Spinal cord (tissue), 10 donors: ENCODE results near the gene SSR3. TPM values are rescaled to one million over a fixed set of nuclear protein-coding genes. Genes with fewer than 3 reads are reported as not detected.

ENCODE experiments used
- DNase-seq, 6 donors: peaks; one replicate each; pipeline versions ENCODE4 v3.0.0 to v3.0.0-alpha.2; 2013 to 2015; ENCODE audit warnings: low spot score in 6 of 6, low read depth in 4 of 6
- H3K27ac ChIP-seq: one replicate; pipeline ENCODE4 v1.5.1; 2013; ENCODE audit warnings: low read depth, low read length, control low read depth
- H3K27me3 ChIP-seq: one replicate; pipeline ENCODE4 v1.6.1; 2013; ENCODE audit warnings: low read length; ENCODE audit not compliant: control insufficient read depth, insufficient read depth
- H3K36me3 ChIP-seq: one replicate; pipeline ENCODE4 v1.6.1; 2013; ENCODE audit warnings: low read length; ENCODE audit not compliant: control insufficient read depth, insufficient read depth
- H3K4me1 ChIP-seq: one replicate; pipeline ENCODE4 v1.6.1; 2013; ENCODE audit warnings: low read length; ENCODE audit not compliant: control insufficient read depth, insufficient read depth
- H3K4me3 ChIP-seq: one replicate; pipeline ENCODE4 v1.5.1; 2013; ENCODE audit warnings: low read depth, low read length, control low read depth
- H3K9me3 ChIP-seq: one replicate; pipeline ENCODE4 v1.6.1; 2013; ENCODE audit warnings: low read length; ENCODE audit not compliant: control insufficient read depth, insufficient read depth
- WGBS: methylation state at CpG from one replicate; pipeline ENCODE4 v1.1.5; 2013; ENCODE audit warnings: missing lambda C conversion rate; ENCODE audit not compliant: insufficient coverage; 5-methylcytosine and 5-hydroxymethylcytosine counted together
- long read RNA-seq, 4 donors: transcript quantifications; one replicate each; lab custom pipeline, GENCODE V29; 2026
- polyA plus RNA-seq, 2 donors: library from polyadenylated mRNA; unstranded; fragments of 120-200 nt; gene quantifications; one replicate each; pipeline ENCODE4 v1.2.1, GENCODE V29; 2013; ENCODE audit not compliant: insufficient read length in 2 of 2
- total RNA-seq, 2 donors: library from RNA; depleted of rRNA in 1 of 2; stranded (reverse); fragments of 120-200 nt in 1 of 2; fragments of >200 nt in 1 of 2; gene quantifications; one replicate each; pipeline versions ENCODE4 v1.2.3 to v1.2.4, GENCODE V29; 2013 to 2014
- donor health status: healthy.

Gene SSR3
- total RNA-seq (100 to 1,000 TPM; 106 to 129 TPM), polyA plus RNA-seq (10 to 100 TPM; 77.8 to 88.1 TPM)
- long read RNA-seq, donor 1, transcript SSR3-201 (5 exons, 3,716 nt), result major isoform, 47 of 50 reads
- long read RNA-seq, donor 1, partial matches to known transcripts, result 0 of 50 reads
- long read RNA-seq, donor 1, other reads (novel, unspliced or antisense), result 0 of 50 reads
- long read RNA-seq, donor 2, transcript SSR3-201 (5 exons, 3,716 nt), result major isoform, 19 of 20 reads
- long read RNA-seq, donor 2, partial matches to known transcripts, result 0 of 20 reads
- long read RNA-seq, donor 2, other reads (novel, unspliced or antisense), result 0 of 20 reads
- long read RNA-seq, donor 3, transcript SSR3-201 (5 exons, 3,716 nt), result major isoform, 24 of 26 reads
- long read RNA-seq, donor 3, partial matches to known transcripts, result 0 of 26 reads
- long read RNA-seq, donor 3, other reads (novel, unspliced or antisense), result 0 of 26 reads
- long read RNA-seq, donor 4, transcript SSR3-201 (5 exons, 3,716 nt), result major isoform, 68 of 70 reads
- long read RNA-seq, donor 4, partial matches to known transcripts, result 0 of 70 reads
- long read RNA-seq, donor 4, other reads (novel, unspliced or antisense), result 0 of 70 reads

DNA sequence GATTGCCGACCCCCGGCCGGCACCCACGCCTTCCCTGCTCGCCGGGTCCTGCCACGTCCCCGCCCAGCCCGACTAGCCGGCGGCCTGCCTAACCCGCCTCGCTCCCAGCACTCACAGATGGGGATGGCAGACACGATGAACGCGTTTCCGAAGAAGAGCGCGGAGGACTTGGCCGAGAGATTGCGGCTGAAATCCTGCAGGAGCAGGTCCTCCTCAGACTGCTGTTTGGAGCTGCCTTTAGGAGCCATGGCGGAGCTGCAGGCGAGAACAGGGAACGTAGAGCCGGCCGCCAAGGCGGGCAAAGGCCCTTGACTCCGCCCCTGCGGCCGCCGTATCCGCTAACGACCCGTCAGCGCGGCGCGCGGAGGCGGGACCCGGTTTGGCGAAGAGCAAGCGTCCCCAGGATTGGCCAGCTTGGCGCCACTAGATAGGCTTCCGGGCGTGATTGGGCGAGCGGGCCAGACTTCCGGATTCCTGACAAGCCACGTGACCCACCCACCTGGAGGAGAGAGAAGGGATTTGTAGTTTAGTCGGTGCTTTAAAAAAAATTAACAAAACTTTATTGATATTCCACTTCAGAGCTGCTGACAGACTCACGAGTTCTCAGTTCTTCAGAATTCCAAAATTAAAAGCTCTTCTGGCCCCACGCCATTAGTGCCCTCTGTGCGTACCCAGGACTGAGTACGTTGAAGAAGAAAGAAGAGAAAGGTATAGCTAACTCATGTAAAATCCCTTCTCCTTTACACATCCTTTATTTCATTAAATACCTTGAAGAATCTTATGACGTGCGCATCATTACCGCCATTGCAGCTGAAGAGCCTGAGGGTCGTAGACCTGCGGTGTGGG is at the start of gene SSR3:
Gene SSR3, minus strand, starts transcription at position 276 of the 846 bp plus-strand sequence. Its CDS starts 28 bp downstream, at position 248.
- Histone ChIP-seq H3K27me3 (no peaks in the 10 kb centered on the region), H3K4me3 (peak within 1 kb of the TSS; percentile 95), H3K9me3 (no peaks in the 10 kb centered on the region), H3K36me3 (peaks cover 2% of the 10 kb centered on the region), H3K4me1 (peaks cover 5% of the 10 kb centered on the region), H3K27ac (peak within 1 kb of the TSS; percentile 93)
- WGBS, result under 1% methylated on average over 48 of the region's 60 CpGs
- peak; percentile 86 to 100 (median 98) for DNase-seq

DNA sequence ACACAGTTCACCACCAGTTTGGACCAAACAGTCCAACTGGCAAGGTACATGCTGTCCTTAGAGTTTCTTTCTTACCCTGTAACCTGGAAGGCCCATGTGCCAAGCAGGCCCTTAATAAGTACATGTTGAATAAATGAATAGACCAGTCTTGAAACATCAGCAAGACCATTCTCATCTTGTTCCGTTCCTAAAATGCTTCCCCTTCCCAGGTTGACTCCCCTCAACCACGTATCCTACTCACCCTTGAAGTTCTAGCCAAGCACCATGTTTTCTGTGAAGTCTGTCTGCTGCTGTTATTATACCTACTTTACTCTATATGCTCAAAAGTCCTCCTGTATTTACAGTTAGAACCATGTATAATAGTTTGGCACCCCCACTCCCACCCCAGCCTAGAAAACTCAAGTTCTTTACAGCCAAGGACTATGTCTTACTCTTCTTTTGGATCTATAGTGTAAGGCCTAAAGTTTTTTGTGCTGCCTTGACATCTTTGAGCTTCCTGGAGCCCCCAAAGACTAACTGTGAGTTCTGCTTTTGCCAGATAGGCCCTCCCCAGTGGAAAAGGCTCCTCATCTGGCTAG is 49.2 kb upstream of the SSR3 start:
- Histone ChIP-seq H3K4me1 (peaks cover 9% of the 10 kb centered on the region), H3K36me3 (no peaks in the 10 kb centered on the region), H3K27me3 (peaks cover 2% of the 10 kb centered on the region), H3K27ac (no peak overlapping the region), H3K9me3 (no peaks in the 10 kb centered on the region), H3K4me3 (no peak overlapping the region)
- DNase-seq, result no peak
- 100% methylated on average over 1 of the region's 2 CpGs for WGBS

DNA sequence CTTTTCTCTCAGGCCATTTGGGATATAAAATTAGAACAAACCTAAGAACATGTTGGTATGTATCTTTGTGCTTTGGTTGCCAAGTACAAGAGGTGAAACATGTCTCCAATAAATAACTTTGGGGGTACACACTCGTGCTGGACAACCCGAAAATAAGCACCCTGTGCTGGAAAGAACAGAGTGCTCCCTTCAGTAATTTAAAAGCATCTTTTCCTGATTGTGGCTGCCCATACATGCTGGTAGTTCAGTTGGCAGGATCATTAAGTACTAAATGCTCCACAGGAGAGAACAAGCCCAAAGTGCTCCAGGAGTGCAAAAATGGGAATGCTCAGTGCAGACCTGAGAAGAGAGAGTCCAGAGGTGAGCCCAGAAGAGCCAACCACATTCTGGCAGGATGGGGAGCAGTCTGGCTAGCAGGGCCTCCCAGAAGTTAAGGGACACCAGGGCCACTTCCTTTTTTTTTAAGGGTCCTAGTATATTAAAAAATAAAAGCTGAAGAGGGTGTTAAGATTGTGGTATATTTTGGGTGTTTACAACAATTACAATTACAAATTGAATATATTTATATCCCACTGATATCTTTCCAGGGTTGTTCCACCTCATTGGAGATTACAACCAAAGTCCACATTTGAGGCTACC is 48.6 kb upstream of the SSR3 start:
- H3K4me3 ChIP-seq, result no peak overlapping the region
- 75% methylated on average over 2 of the region's 2 CpGs for WGBS
- no peaks in the 10 kb centered on the region for H3K36me3 ChIP-seq
- H3K27ac ChIP-seq, result no peak overlapping the region
- H3K9me3 ChIP-seq, result no peaks in the 10 kb centered on the region
- H3K4me1 ChIP-seq, result peaks cover 9% of the 10 kb centered on the region
- H3K27me3 ChIP-seq, result peaks cover 2% of the 10 kb centered on the region
- DNase-seq, result no peak

DNA sequence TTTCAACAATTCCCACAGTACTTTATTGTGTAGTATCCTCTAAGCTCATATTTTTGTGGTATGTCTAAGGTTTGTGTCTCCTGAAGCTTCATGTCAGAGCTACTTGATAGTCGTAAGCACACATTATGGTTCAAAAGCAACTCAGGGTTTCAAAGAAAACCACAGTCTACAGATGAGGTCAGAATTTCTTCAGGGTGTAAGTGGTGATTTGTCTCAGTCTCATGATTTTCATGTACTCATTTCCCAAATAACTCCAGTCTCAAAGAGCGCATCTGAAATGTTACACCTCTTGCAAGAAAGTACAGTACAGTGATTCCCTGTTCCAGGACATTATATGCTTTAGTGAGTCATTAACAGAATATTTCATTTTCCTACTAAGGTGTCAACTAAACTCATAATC is 47.5 kb upstream of the SSR3 start:
- no peak for DNase-seq
- H3K4me1 ChIP-seq, result peaks cover 9% of the 10 kb centered on the region
- no peak overlapping the region for H3K27ac ChIP-seq
- WGBS, result no CpG with 5 or more reads among the region's 2 CpGs
- H3K9me3 ChIP-seq, result no peaks in the 10 kb centered on the region
- H3K27me3 ChIP-seq, result peaks cover 2% of the 10 kb centered on the region
- H3K36me3 ChIP-seq, result no peaks in the 10 kb centered on the region
- H3K4me3 ChIP-seq, result no peak overlapping the region

DNA sequence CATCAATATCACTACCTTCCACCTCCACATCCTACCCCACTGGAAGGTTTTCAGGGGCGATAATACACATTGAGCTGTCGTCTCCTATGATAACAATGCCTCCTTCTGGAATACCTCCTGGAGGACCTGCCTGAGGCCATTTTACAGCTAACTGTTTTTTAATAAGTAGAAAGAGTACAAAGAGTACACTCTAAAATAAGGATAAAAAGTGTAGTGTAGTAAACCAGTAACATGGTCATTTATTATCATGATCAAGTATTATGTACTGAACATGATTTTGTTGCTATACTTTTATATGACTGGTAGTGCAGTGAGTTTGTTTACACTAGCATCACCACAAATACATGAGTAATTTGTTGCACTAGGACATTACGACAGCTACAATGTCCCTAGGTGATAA is 46.6 kb upstream of the SSR3 start:
- DNase-seq, result no peak
- H3K4me1 ChIP-seq, result peaks cover 9% of the 10 kb centered on the region
- H3K9me3 ChIP-seq, result no peaks in the 10 kb centered on the region
- H3K36me3 ChIP-seq, result no peaks in the 10 kb centered on the region
- WGBS, result no CpG with 5 or more reads among the region's 3 CpGs
- H3K27me3 ChIP-seq, result peaks cover 2% of the 10 kb centered on the region
- H3K27ac ChIP-seq, result no peak overlapping the region
- H3K4me3 ChIP-seq, result no peak overlapping the region

DNA sequence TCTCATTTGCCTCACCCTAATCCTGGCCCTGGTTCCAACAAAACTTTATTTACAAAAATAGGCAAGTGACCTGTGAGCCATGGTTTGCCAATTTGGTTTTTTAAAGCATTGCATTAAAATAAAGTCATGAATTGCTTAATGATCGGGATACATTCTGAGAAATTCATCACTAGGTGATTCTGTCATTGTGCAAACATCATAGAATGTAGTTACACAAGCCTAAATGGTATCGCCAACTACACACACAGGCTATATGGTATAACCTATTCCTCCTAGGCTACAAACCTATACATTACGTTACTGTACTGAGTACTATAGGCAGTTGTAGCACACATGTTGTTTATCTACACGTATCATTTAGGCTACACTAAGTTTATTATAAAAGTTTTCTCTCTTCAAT is 45.9 kb upstream of the SSR3 start:
- Histone ChIP-seq H3K9me3 (no peaks in the 10 kb centered on the region), H3K4me3 (no peak overlapping the region), H3K36me3 (no peaks in the 10 kb centered on the region), H3K27ac (no peak overlapping the region), H3K4me1 (peaks cover 4% of the 10 kb centered on the region), H3K27me3 (peaks cover 2% of the 10 kb centered on the region)
- DNase-seq, result no peak
- no CpG with 5 or more reads among the region's 4 CpGs for WGBS

DNA sequence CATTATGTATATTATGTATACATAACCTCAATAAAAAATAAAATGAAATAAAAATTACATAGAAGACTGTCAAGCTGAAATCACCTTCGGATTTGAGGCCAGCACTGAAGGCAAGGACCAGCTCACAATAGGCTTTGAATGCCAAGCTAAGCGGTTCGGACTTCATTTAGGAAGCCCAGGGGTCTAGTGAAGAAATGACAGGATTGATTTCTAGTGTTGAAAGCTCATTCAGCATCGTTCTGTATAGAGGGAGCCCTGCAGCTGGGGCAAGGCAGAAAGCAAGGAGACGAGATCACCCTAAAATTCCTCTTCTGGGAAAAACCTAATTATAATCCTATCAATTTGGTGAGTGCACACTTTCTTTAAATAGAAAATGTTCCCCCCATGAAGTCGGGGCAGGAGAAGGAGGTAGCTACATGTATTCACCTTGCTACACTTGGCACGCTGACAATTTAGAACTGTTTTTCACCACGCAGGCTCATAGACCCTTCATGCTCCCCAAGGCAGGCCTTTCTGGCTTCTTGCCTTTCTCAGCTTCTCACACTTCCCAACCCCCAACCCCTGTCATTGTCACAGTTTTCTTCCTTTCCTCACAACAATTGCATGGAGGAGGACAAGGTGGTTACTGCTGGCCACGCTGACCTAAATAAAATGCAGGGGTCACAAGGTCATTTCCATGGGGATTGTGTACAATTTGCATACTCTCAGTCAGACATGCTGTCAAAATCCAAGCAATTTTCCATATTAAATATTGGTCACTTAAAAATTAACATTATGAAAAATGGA is 44.4 kb upstream of the SSR3 start:
- Histone ChIP-seq H3K9me3 (no peaks in the 10 kb centered on the region), H3K36me3 (no peaks in the 10 kb centered on the region), H3K4me1 (no peaks in the 10 kb centered on the region), H3K27ac (no peak overlapping the region), H3K4me3 (no peak overlapping the region), H3K27me3 (no peaks in the 10 kb centered on the region)
- 58% methylated on average over 5 of the region's 9 CpGs for WGBS
- peak in 1 of 6 donors; percentile 53 for DNase-seq

DNA sequence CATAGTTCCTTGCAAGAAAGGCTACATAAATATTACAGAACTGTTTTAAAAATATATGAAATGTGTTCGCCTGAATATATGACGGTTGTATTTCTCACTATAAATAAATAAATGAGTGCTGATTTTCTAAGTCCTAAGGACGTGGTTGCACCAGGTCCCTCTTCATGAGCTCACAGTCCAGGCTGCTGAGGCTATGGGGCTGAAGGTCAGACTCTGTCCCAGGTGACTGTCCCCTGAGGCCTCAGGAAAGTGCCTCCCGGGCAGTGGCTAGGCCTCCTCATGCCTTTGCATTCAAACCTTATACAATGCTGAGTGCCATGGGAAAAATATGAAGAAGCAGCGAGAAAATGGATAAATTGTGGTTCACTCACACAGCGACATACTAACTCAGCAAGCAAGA is 43.5 kb upstream of the SSR3 start:
- Histone ChIP-seq H3K27me3 (no peaks in the 10 kb centered on the region), H3K9me3 (no peaks in the 10 kb centered on the region), H3K36me3 (no peaks in the 10 kb centered on the region), H3K4me3 (no peak overlapping the region), H3K4me1 (no peaks in the 10 kb centered on the region), H3K27ac (no peak overlapping the region)
- 60% methylated on average over 1 of the region's 6 CpGs for WGBS
- DNase-seq, result no peak
